Hepatocyte (in vitro differentiated cells): ENCODE results near the gene HPS5. TPM values are rescaled to one million over a fixed set of nuclear protein-coding genes. Genes with fewer than 3 reads are reported as not detected.
A peak's percentile ranks its signal among the peaks of the same experiment; 100 is the strongest.

Source experiments
- DNase-seq: peaks from one replicate; pipeline ENCODE4 v3.0.0-alpha.2; 2016; ENCODE audit warnings: low spot score
- H2AFZ ChIP-seq: fragments of 200-600 bp; sonication (generic); 2 replicates; pipeline ENCODE4 v1.6.0; 2016; ENCODE audit warnings: antibody characterized with exemption, mild to moderate bottlenecking
- H3K27ac ChIP-seq: fragments of 200-600 bp; sonication (generic); 2 replicates; pipeline ENCODE4 v1.5.1; 2016; ENCODE audit warnings: mild to moderate bottlenecking
- H3K27me3 ChIP-seq: fragments of 200-600 bp; sonication (generic); 2 replicates; pipeline ENCODE4 v1.6.1; 2016
- H3K36me3 ChIP-seq: fragments of 200-600 bp; sonication (generic); replicated peaks from 2 replicates; pipeline ENCODE4 v1.5.1; 2016; ENCODE audit warnings: low read depth; ENCODE audit not compliant: insufficient read depth
- H3K4me1 ChIP-seq: fragments of 200-600 bp; sonication (generic); 2 replicates; pipeline ENCODE4 v1.5.1; 2016; ENCODE audit warnings: mild to moderate bottlenecking, moderate library complexity; ENCODE audit not compliant: insufficient read depth
- H3K4me2 ChIP-seq: fragments of 200-600 bp; sonication (generic); 2 replicates; pipeline ENCODE4 v1.6.0; 2016
- H3K4me3 ChIP-seq: fragments of 200-600 bp; sonication (generic); 2 replicates; pipeline ENCODE4 v1.5.1; 2016; ENCODE audit warnings: mild to moderate bottlenecking
- H3K79me2 ChIP-seq: fragments of 200-600 bp; sonication (generic); 2 replicates; pipeline ENCODE4 v1.6.0; 2017; ENCODE audit warnings: mild to moderate bottlenecking
- H3K9me2 ChIP-seq: fragments of 200-600 bp; sonication (generic); replicated peaks from 2 replicates; pipeline ENCODE4 v1.6.0; 2017; ENCODE audit warnings: mild to moderate bottlenecking; ENCODE audit not compliant: insufficient read depth
- H3K9me3 ChIP-seq: fragments of 200-600 bp; sonication (generic); 2 replicates; pipeline ENCODE4 v1.5.1; 2016; ENCODE audit warnings: low read depth, mild to moderate bottlenecking
- H4K20me1 ChIP-seq: fragments of 200-600 bp; sonication (generic); 2 replicates; pipeline ENCODE4 v1.6.0; 2016; ENCODE audit warnings: mild to moderate bottlenecking; ENCODE audit not compliant: insufficient read depth, poor library complexity, severe bottlenecking
- EZH2 ChIP-seq: fragments of 200-600 bp; sonication (generic); IDR thresholded peaks from 2 replicates; pipeline ENCODE4 v1.6.1; 2016; ENCODE audit warnings: antibody characterized with exemption, mild to moderate bottlenecking, borderline replicate concordance
- EZH2phosphoT487 ChIP-seq: fragments of 200-600 bp; sonication (generic); IDR thresholded peaks from one replicate; pipeline ENCODE4 v1.6.1; 2018; ENCODE audit warnings: antibody characterized with exemption, mild to moderate bottlenecking, low read depth, moderate library complexity; ENCODE audit not compliant: unreplicated experiment, severe bottlenecking
- WGBS: methylation state at CpG from one replicate; pipeline ENCODE4 v1.1.6; 2016; ENCODE audit warnings: low lambda C conversion rate; ENCODE audit errors: missing lambda C conversion rate; 5-methylcytosine and 5-hydroxymethylcytosine counted together
- polyA plus RNA-seq: library from polyadenylated mRNA; unstranded; fragments of >200 nt; fragmentation: Nextera tagmentation; extraction: Ambion mirVana; gene quantifications from 2 replicates; pipeline ENCODE4 v1.2.1, GENCODE V29; 2016
- total RNA-seq: library from RNA; depleted of rRNA; stranded (reverse); fragments of >200 nt; gene quantifications from 2 replicates; pipeline ENCODE4 v1.2.3, GENCODE V29; 2014
- TF ChIP-seq, protein P1 (sequence below): fragments of 200-600 bp; sonication (generic); IDR thresholded peaks from 2 replicates; pipeline ENCODE4 v1.5.1; 2016; ENCODE audit warnings: antibody characterized with exemption, mild to moderate bottlenecking; ENCODE audit not compliant: poor library complexity

The HPS5 gene
- total and polyA plus RNA-seq, 2 experiments from 2014 or later: 10.3 to 18.0 TPM

DNA sequence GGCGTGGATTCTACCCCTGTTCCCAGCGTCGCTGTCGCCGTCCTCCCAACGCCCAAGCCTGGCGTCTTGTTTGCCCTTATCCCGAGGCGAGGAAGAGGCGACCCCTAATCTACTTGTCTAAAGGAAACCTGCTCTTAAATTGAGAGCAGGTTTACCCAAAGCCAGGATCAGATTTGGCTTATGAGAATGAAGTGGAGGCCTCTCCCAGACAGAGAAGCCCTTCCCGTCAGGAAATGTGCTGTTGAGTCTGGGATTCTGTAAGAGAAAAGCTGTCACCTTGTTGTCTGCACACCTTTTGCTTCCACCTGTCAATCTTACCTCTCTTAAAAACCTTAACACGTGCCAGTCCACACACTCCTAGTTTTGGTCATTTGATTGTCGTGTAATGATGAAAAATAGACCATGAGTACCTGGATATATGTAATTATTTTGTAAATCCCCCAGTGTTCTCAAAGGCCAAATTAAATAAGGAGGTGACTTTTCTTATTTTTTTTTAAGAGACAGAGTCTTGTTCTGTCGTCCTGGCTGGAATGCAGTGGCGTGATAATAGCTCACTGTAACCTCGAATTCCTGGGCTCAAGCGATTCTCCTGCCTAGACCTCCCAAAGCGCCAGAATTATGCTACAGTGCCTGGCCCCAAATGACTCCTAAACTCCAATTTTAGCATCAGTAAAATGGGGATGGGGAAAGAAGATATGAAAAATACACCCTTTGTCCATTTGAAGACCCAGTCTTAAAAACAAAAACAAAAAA is 1.1 kb upstream of the HPS5 start:
- no peak for DNase-seq
- H2AFZ ChIP-seq: peak overlapping the region; percentile 58
- TF ChIP-seq, protein P1, sequence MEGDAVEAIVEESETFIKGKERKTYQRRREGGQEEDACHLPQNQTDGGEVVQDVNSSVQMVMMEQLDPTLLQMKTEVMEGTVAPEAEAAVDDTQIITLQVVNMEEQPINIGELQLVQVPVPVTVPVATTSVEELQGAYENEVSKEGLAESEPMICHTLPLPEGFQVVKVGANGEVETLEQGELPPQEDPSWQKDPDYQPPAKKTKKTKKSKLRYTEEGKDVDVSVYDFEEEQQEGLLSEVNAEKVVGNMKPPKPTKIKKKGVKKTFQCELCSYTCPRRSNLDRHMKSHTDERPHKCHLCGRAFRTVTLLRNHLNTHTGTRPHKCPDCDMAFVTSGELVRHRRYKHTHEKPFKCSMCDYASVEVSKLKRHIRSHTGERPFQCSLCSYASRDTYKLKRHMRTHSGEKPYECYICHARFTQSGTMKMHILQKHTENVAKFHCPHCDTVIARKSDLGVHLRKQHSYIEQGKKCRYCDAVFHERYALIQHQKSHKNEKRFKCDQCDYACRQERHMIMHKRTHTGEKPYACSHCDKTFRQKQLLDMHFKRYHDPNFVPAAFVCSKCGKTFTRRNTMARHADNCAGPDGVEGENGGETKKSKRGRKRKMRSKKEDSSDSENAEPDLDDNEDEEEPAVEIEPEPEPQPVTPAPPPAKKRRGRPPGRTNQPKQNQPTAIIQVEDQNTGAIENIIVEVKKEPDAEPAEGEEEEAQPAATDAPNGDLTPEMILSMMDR: no peak
- TF ChIP-seq EZH2: no peak
- TF ChIP-seq EZH2phosphoT487: no peak
- no peaks in the 10 kb centered on the region for H3K36me3 ChIP-seq
- no peaks in the 10 kb centered on the region for H3K27me3 ChIP-seq
- no peaks in the 10 kb centered on the region for H4K20me1 ChIP-seq
- peaks cover 89% of the 10 kb centered on the region for H3K79me2 ChIP-seq
- H3K4me2 ChIP-seq: peak overlapping the region; percentile 87
- H3K9me2 ChIP-seq: no peaks in the 10 kb centered on the region
- 11% methylated on average over 17 of the region's 18 CpGs for WGBS
- no peaks in the 10 kb centered on the region for H3K9me3 ChIP-seq
- peak overlapping the region; percentile 54 for H3K4me3 ChIP-seq
- H3K4me1 ChIP-seq: peaks cover 22% of the 10 kb centered on the region
- H3K27ac ChIP-seq: peak overlapping the region; percentile 98

DNA sequence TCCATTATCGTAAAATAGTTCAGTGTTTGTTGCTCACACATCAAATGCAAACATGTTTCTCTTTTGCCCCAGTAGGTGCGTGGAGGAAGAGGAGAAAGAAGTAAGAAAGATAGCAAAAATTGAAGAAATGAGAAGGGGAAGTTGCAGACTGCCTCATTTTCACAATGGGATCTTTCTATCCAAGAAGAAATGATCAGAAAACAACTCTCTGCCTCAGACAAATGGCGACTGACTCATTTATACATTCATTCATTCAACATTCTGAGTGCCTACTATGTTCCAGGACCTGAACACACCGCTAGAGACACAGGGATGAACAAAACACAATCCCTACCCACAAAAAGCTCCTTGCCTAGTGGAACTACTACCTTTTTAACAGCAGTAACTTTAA is 367 bp downstream of the HPS5 start:
- H3K27ac ChIP-seq: peak overlapping the region; percentile 98
- H3K79me2 ChIP-seq: peaks cover 88% of the 10 kb centered on the region
- no peaks in the 10 kb centered on the region for H4K20me1 ChIP-seq
- H3K4me1 ChIP-seq: peaks cover 27% of the 10 kb centered on the region
- H3K36me3 ChIP-seq: no peaks in the 10 kb centered on the region
- H3K27me3 ChIP-seq: no peaks in the 10 kb centered on the region
- no peak for DNase-seq
- no peaks in the 10 kb centered on the region for H3K9me3 ChIP-seq
- peak overlapping the region; percentile 60 for H3K4me3 ChIP-seq
- H3K9me2 ChIP-seq: no peaks in the 10 kb centered on the region
- peak overlapping the region; percentile 82 for H3K4me2 ChIP-seq
- TF ChIP-seq EZH2: no peak
- TF ChIP-seq, protein P1: no peak
- no peak for TF ChIP-seq EZH2phosphoT487
- WGBS: 6% methylated on average over 4 of the region's 4 CpGs
- peak overlapping the region; percentile 69 for H2AFZ ChIP-seq

DNA sequence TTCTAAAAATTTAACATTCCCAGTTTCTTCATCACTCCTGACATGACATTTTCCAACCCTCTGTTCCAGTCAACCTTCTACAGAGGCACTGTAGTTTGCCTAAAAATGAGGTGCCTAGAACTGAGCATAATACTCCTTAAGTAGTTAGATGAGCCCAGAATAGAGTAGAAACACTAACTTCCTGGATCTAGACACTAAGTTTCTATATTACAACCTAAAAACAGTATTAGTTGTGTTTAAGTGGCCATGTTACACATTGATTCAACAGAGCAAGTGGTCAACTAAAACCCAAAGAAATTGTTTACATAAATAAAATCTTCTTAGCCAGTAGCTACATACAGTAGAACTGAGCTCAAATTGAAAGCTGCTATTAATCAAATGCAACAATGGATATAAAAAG is 1.3 kb downstream of the HPS5 start:
- no peak for DNase-seq
- no peak for TF ChIP-seq EZH2
- no peak for TF ChIP-seq EZH2phosphoT487
- TF ChIP-seq, protein P1: no peak
- H3K4me1 ChIP-seq: peaks cover 27% of the 10 kb centered on the region

More for the DNA sequence above, 1.3 kb downstream of the HPS5 start:
- Histone ChIP-seq H2AFZ (no peak overlapping the region), H3K9me2 (no peaks in the 10 kb centered on the region), H3K36me3 (no peaks in the 10 kb centered on the region), H3K27me3 (no peaks in the 10 kb centered on the region), H4K20me1 (no peaks in the 10 kb centered on the region), H3K27ac (peak overlapping the region; percentile 1), H3K79me2 (peaks cover 88% of the 10 kb centered on the region), H3K9me3 (no peaks in the 10 kb centered on the region), H3K4me2 (peak overlapping the region; percentile 82), H3K4me3 (peak overlapping the region; percentile 60)
